WTC11 (cell line): ENCODE measurements around the gene ZCCHC14. TPM values are rescaled to one million over a fixed set of nuclear protein-coding genes. Genes with fewer than 3 reads are reported as not detected.

Experiments used
- ATAC-seq: fragments of 200-7000 bp; cut with Tn5 transposase; 2 replicates; pipeline ENCODE4 v1.10.0; 2021; ENCODE audit warnings: mild to moderate bottlenecking, moderate library complexity
- CTCF ChIA-PET: fragments of 300-600 bp; sonication (Branson Sonifier 250); formaldehyde crosslinking; loops from one replicate; lab custom pipeline; 2021; ENCODE audit warnings: antibody characterized with exemption; lab: Charles Lee
- POLR2A ChIA-PET: fragments of 350-600 bp; sonication (Branson Sonifier 250); formaldehyde crosslinking; loops from one replicate; lab custom pipeline; 2021; ENCODE audit warnings: antibody characterized with exemption; lab: Charles Lee
- DNase-seq: peaks from one replicate; pipeline ENCODE4 v3.0.0; 2021; ENCODE audit warnings: low spot score
- H3K27ac Mint-ChIP-seq: 2 replicates; pipeline ENCODE4 v1.8.0; 2021; ENCODE audit warnings: mixed read lengths
- H3K27me3 Mint-ChIP-seq: 2 replicates; pipeline ENCODE4 v1.8.0; 2021; ENCODE audit warnings: low read depth, mild to moderate bottlenecking, moderate library complexity, mixed read lengths
- H3K36me3 Mint-ChIP-seq: 2 replicates; pipeline ENCODE4 v1.8.0; 2021; ENCODE audit warnings: mixed read lengths
- H3K4me1 Mint-ChIP-seq: 2 replicates; pipeline ENCODE4 v1.8.0; 2022; ENCODE audit warnings: mixed read lengths
- H3K4me3 Mint-ChIP-seq: 2 replicates; pipeline ENCODE4 v1.8.0; 2021; ENCODE audit warnings: mild to moderate bottlenecking, moderate library complexity, mixed read lengths
- H3K9me3 Mint-ChIP-seq: 2 replicates; pipeline ENCODE4 v1.8.0; 2021; ENCODE audit warnings: mixed read lengths
- FOXJ3 ChIP-seq: sonication (generic); formaldehyde crosslinking; IDR thresholded peaks from 2 replicates; pipeline ENCODE4 v1.9.0; 2021; ENCODE audit warnings: missing genetic modification reagents, mild to moderate bottlenecking, borderline replicate concordance
- HMGA2 ChIP-seq: fragments of 250-450 bp; sonication (Bioruptor Pico); IDR thresholded peaks from 2 replicates; pipeline ENCODE4 v1.4.0; 2021; ENCODE audit warnings: mild to moderate bottlenecking, moderate library complexity
- KAT7 ChIP-seq: sonication (generic); formaldehyde crosslinking; IDR thresholded peaks from 2 replicates; pipeline ENCODE4 v1.8.1; 2023; ENCODE audit warnings: missing genetic modification reagents, mild to moderate bottlenecking, borderline replicate concordance
- MXD4 ChIP-seq: fragments of 250-450 bp; sonication (Bioruptor Pico); IDR thresholded peaks from 2 replicates; pipeline ENCODE4 v1.8.0; 2021; ENCODE audit warnings: mild to moderate bottlenecking, moderate library complexity, borderline replicate concordance
- MYBL2 ChIP-seq: sonication (generic); formaldehyde crosslinking; IDR thresholded peaks from 2 replicates; pipeline ENCODE4 v1.8.1; 2023; ENCODE audit warnings: mild to moderate bottlenecking, moderate library complexity, missing genetic modification reagents
- RELA ChIP-seq: sonication (generic); formaldehyde crosslinking; IDR thresholded peaks from 2 replicates; pipeline ENCODE4 v1.8.1; 2022; ENCODE audit warnings: missing genetic modification reagents, mild to moderate bottlenecking, borderline replicate concordance
- SOX15 ChIP-seq: fragments of 250-450 bp; sonication (Bioruptor Pico); IDR thresholded peaks from 2 replicates; pipeline ENCODE4 v1.9.0; 2021; ENCODE audit warnings: mild to moderate bottlenecking
- SP1 ChIP-seq: sonication (generic); formaldehyde crosslinking; conservative IDR thresholded peaks from 2 replicates; pipeline ENCODE4 v1.8.1; 2022; ENCODE audit warnings: missing genetic modification reagents
- TP53 ChIP-seq: sonication (generic); formaldehyde crosslinking; IDR thresholded peaks from 2 replicates; pipeline ENCODE4 v1.8.1; 2023; ENCODE audit warnings: mild to moderate bottlenecking, missing genetic modification reagents
- ZNF138 ChIP-seq: sonication (generic); formaldehyde crosslinking; conservative IDR thresholded peaks from 2 replicates; pipeline ENCODE4 v1.8.1; 2022; ENCODE audit warnings: mild to moderate bottlenecking, moderate library complexity, missing genetic modification reagents
- ZNF219 ChIP-seq: sonication (generic); formaldehyde crosslinking; IDR thresholded peaks from 2 replicates; pipeline ENCODE4 v1.8.0; 2023; ENCODE audit warnings: missing genetic modification reagents, mild to moderate bottlenecking, borderline replicate concordance
- ZNF232 ChIP-seq: sonication (generic); formaldehyde crosslinking; IDR thresholded peaks from 2 replicates; pipeline ENCODE4 v1.8.0; 2022; ENCODE audit warnings: mild to moderate bottlenecking, missing genetic modification reagents
- ZNF671 ChIP-seq: fragments of 250-450 bp; sonication (Bioruptor Pico); IDR thresholded peaks from 2 replicates; pipeline ENCODE4 v1.8.0; 2021; ENCODE audit warnings: mild to moderate bottlenecking
- total RNA-seq: library from RNA; stranded (reverse); gene quantifications from 3 replicates; pipeline ENCODE4 v1.2.3, GENCODE V29; 2021
- TF ChIP-seq, protein P1 (sequence below): fragments of 250-450 bp; sonication (Bioruptor Pico); IDR thresholded peaks from 2 replicates; pipeline ENCODE4 v2.1.2; 2022; ENCODE audit warnings: mild to moderate bottlenecking, moderate library complexity
- TF ChIP-seq, protein P2 (sequence below): sonication (generic); formaldehyde crosslinking; IDR thresholded peaks from 2 replicates; pipeline ENCODE4 v1.8.0; 2022; ENCODE audit warnings: mild to moderate bottlenecking, missing genetic modification reagents
- TF ChIP-seq, protein P3 (sequence below): sonication (generic); formaldehyde crosslinking; IDR thresholded peaks from 2 replicates; pipeline ENCODE4 v1.8.1; 2023; ENCODE audit warnings: mild to moderate bottlenecking, missing genetic modification reagents, moderate library complexity
- TF ChIP-seq, protein P4 (sequence below): fragments of 250-450 bp; sonication (Bioruptor Pico); IDR thresholded peaks from 2 replicates; pipeline ENCODE4 v1.8.0; 2021; ENCODE audit warnings: mild to moderate bottlenecking
- TF ChIP-seq, protein P5 (sequence below): sonication (generic); formaldehyde crosslinking; IDR thresholded peaks from 2 replicates; pipeline ENCODE4 v1.8.1; 2022; ENCODE audit warnings: missing genetic modification reagents, borderline replicate concordance
- TF ChIP-seq, protein P6 (sequence below): sonication (generic); formaldehyde crosslinking; IDR thresholded peaks from 2 replicates; pipeline ENCODE4 v1.8.0; 2022; ENCODE audit warnings: mild to moderate bottlenecking, missing genetic modification reagents
- TF ChIP-seq, protein P7 (sequence below): fragments of 250-450 bp; sonication (Bioruptor Pico); IDR thresholded peaks from 2 replicates; pipeline ENCODE4 v1.9.0; 2021; ENCODE audit warnings: moderate library complexity, mild to moderate bottlenecking, inconsistent platforms, borderline replicate concordance
- TF ChIP-seq, protein P8 (sequence below): sonication (generic); formaldehyde crosslinking; IDR thresholded peaks from 2 replicates; pipeline ENCODE4 v1.8.1; 2023; ENCODE audit warnings: mild to moderate bottlenecking, moderate library complexity, missing genetic modification reagents

Gene ZCCHC14
- total RNA-seq, 1 experiment from 2014 or later, result 33.8 TPM

DNA sequence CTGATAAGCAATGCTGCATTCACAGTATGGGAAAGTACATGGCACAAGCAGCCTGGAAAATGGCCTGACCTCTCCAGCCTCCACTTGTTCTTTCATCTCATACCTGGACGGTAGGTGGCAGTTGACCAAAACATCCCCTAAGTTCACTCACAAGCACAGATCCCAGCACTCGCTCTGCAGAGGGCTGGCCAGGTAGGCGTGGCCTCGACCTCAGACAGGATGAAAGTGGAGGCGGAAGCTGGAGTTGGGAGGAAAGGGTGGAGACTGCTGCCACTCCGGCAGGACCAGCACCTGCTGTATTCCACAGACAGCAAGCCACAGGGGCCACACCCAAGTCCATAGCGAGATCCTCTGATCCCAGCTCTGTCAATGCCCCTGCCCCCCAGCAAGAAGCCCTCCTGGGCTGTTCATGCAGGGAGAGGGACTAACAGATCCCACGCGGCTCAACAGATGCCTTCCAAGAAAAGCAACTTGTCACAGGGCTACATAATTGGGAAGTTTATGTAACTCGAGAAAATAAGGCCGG is 31.3 kb downstream of the ZCCHC14 start (continued):
- TF ChIP-seq, protein P1, sequence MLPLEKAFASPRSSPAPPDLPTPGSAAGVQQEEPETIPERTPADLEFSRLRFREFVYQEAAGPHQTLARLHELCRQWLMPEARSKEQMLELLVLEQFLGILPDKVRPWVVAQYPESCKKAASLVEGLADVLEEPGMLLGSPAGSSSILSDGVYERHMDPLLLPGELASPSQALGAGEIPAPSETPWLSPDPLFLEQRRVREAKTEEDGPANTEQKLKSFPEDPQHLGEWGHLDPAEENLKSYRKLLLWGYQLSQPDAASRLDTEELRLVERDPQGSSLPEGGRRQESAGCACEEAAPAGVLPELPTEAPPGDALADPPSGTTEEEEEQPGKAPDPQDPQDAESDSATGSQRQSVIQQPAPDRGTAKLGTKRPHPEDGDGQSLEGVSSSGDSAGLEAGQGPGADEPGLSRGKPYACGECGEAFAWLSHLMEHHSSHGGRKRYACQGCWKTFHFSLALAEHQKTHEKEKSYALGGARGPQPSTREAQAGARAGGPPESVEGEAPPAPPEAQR (CRISPR knock-in tag), result no peak
- no peak for TF ChIP-seq ZNF138 (CRISPR knock-in tag)
- TF ChIP-seq, protein P2, sequence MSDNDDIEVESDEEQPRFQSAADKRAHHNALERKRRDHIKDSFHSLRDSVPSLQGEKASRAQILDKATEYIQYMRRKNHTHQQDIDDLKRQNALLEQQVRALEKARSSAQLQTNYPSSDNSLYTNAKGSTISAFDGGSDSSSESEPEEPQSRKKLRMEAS (CRISPR knock-in tag), result peak; percentile 31; the same call in 1 of the 2 replicates

DNA sequence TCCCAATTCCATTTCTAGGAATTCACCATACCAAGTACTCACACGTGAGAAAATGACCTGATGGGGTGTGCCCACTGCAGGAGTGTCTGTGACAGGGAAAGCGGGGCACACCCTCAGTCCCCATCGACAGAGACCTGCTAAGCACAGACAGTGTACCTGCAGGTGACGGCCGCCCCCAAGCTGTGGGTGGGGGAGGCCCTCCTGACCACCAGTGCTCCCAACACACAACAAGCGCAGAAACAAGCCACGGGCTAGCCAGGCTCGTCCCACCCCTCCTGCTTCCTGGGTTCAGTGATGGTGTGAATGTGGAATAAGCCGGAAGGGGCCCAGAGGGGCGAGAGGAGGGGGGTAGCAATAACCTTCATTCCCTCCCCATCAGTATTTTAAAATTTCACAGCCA is 31.9 kb downstream of the ZCCHC14 start:
- Mint-ChIP-seq H3K36me3 (peaks cover 29% of the 10 kb centered on the region; the same call in 1 of the 2 replicates), H3K27ac (peak overlapping the region; percentile 32; the same call in 1 of the 2 replicates), H3K9me3 (no peaks in the 10 kb centered on the region), H3K4me3 (no peak overlapping the region), H3K4me1 (peaks cover 24% of the 10 kb centered on the region), H3K27me3 (no peaks in the 10 kb centered on the region)
- ATAC-seq, result no peak
- CTCF ChIA-PET, result interaction anchor here (0.9 to 1.9 kb wide), 15 partner anchors 10 to 175 kb away, joined by 3 to 26 read pairs (median 5); no protein-coding TSS in a partner anchor
- TF ChIP-seq ZNF232 (CRISPR knock-in tag), result no peak
- no peak for TF ChIP-seq MXD4 (CRISPR knock-in tag)
- TF ChIP-seq ZNF671 (CRISPR knock-in tag), result no peak
- no peak for TF ChIP-seq SOX15 (CRISPR knock-in tag)
- no peak for TF ChIP-seq SP1
- TF ChIP-seq TP53, result no peak
- TF ChIP-seq FOXJ3 (CRISPR knock-in tag), result no peak
- TF ChIP-seq HMGA2 (CRISPR knock-in tag), result no peak
- TF ChIP-seq, protein P3, sequence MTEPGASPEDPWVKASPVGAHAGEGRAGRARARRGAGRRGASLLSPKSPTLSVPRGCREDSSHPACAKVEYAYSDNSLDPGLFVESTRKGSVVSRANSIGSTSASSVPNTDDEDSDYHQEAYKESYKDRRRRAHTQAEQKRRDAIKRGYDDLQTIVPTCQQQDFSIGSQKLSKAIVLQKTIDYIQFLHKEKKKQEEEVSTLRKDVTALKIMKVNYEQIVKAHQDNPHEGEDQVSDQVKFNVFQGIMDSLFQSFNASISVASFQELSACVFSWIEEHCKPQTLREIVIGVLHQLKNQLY (CRISPR knock-in tag), result no peak
- POLR2A ChIA-PET, result interaction anchor here (1.0 kb wide), 1 partner anchor 115 kb away, joined by 3 read pairs; no protein-coding TSS in a partner anchor
- DNase-seq, result no peak

DNA sequence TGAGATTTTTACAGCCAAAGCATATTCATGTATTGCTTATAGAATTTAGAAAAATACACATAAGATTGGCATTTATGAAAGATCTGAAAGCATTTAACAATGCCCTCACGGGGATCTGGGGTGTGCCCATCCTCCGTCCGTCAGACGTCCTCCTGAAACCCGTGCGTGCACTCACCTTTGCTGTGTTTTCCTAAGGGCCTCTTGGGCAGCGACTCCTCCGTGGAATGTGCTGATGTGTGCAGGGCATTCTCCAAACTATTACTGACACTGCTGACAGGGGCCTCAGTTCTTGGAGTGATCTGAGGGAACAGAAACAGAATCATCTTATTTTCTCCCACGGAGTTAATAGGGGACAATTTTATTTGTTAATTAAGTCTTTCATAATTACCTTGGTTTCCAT is 33.0 kb downstream of the ZCCHC14 start:
- POLR2A ChIA-PET, result interaction anchor here (0.7 kb wide), 1 partner anchor 77 kb away, joined by 3 read pairs; no protein-coding TSS in a partner anchor
- H3K9me3 Mint-ChIP-seq, result no peaks in the 10 kb centered on the region

More for the DNA sequence above, 33.0 kb downstream of the ZCCHC14 start:
- CTCF ChIA-PET, result interaction anchor here (0.6 kb wide), 1 partner anchor 15 kb away, joined by 3 read pairs; no protein-coding TSS in a partner anchor
- Mint-ChIP-seq H3K4me1 (peaks cover 15% of the 10 kb centered on the region), H3K27ac (no peak overlapping the region), H3K27me3 (no peaks in the 10 kb centered on the region), H3K4me3 (no peak overlapping the region), H3K36me3 (peaks cover 29% of the 10 kb centered on the region; the same call in 1 of the 2 replicates)
- DNase-seq (no peak), ATAC-seq (no peak)
- TF ChIP-seq, protein P4, sequence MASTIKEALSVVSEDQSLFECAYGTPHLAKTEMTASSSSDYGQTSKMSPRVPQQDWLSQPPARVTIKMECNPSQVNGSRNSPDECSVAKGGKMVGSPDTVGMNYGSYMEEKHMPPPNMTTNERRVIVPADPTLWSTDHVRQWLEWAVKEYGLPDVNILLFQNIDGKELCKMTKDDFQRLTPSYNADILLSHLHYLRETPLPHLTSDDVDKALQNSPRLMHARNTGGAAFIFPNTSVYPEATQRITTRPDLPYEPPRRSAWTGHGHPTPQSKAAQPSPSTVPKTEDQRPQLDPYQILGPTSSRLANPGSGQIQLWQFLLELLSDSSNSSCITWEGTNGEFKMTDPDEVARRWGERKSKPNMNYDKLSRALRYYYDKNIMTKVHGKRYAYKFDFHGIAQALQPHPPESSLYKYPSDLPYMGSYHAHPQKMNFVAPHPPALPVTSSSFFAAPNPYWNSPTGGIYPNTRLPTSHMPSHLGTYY, result no peak
- TF ChIP-seq, protein P5, sequence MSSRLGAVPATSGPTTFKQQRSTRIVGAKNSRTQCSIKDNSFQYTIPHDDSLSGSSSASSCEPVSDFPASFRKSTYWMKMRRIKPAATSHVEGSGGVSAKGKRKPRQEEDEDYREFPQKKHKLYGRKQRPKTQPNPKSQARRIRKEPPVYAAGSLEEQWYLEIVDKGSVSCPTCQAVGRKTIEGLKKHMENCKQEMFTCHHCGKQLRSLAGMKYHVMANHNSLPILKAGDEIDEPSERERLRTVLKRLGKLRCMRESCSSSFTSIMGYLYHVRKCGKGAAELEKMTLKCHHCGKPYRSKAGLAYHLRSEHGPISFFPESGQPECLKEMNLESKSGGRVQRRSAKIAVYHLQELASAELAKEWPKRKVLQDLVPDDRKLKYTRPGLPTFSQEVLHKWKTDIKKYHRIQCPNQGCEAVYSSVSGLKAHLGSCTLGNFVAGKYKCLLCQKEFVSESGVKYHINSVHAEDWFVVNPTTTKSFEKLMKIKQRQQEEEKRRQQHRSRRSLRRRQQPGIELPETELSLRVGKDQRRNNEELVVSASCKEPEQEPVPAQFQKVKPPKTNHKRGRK (CRISPR knock-in tag), result no peak
- TF ChIP-seq RELA (CRISPR knock-in tag) (no peak), MYBL2 (CRISPR knock-in tag) (no peak), ZNF219 (CRISPR knock-in tag) (no peak), KAT7 (CRISPR knock-in tag) (no peak), SP1 (no peak)
- TF ChIP-seq, protein P6, sequence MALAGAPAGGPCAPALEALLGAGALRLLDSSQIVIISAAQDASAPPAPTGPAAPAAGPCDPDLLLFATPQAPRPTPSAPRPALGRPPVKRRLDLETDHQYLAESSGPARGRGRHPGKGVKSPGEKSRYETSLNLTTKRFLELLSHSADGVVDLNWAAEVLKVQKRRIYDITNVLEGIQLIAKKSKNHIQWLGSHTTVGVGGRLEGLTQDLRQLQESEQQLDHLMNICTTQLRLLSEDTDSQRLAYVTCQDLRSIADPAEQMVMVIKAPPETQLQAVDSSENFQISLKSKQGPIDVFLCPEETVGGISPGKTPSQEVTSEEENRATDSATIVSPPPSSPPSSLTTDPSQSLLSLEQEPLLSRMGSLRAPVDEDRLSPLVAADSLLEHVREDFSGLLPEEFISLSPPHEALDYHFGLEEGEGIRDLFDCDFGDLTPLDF (CRISPR knock-in tag), result no peak
- TF ChIP-seq, protein P7, sequence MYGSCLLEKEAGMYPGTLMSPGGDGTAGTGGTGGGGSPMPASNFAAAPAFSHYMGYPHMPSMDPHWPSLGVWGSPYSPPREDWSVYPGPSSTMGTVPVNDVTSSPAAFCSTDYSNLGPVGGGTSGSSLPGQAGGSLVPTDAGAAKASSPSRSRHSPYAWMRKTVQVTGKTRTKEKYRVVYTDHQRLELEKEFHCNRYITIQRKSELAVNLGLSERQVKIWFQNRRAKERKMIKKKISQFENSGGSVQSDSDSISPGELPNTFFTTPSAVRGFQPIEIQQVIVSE (CRISPR knock-in tag), result no peak
- TF ChIP-seq, protein P8, sequence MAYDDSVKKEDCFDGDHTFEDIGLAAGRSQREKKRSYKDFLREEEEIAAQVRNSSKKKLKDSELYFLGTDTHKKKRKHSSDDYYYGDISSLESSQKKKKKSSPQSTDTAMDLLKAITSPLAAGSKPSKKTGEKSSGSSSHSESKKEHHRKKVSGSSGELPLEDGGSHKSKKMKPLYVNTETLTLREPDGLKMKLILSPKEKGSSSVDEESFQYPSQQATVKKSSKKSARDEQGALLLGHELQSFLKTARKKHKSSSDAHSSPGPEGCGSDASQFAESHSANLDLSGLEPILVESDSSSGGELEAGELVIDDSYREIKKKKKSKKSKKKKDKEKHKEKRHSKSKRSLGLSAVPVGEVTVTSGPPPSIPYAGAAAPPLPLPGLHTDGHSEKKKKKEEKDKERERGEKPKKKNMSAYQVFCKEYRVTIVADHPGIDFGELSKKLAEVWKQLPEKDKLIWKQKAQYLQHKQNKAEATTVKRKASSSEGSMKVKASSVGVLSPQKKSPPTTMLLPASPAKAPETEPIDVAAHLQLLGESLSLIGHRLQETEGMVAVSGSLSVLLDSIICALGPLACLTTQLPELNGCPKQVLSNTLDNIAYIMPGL (CRISPR knock-in tag), result no peak
